Measurements from ENCODE around the gene CRK. TPM values are rescaled to one million over a fixed set of nuclear protein-coding genes. Genes with fewer than 3 reads are reported as not detected.

Gene CRK
- total and polyA plus RNA-seq, 10 of the 15 experiments (the other 5 are each of a cell fraction or from before 2014, with no cell fraction given) = 11.1 to 23.8 (median 20.5) TPM

DNA sequence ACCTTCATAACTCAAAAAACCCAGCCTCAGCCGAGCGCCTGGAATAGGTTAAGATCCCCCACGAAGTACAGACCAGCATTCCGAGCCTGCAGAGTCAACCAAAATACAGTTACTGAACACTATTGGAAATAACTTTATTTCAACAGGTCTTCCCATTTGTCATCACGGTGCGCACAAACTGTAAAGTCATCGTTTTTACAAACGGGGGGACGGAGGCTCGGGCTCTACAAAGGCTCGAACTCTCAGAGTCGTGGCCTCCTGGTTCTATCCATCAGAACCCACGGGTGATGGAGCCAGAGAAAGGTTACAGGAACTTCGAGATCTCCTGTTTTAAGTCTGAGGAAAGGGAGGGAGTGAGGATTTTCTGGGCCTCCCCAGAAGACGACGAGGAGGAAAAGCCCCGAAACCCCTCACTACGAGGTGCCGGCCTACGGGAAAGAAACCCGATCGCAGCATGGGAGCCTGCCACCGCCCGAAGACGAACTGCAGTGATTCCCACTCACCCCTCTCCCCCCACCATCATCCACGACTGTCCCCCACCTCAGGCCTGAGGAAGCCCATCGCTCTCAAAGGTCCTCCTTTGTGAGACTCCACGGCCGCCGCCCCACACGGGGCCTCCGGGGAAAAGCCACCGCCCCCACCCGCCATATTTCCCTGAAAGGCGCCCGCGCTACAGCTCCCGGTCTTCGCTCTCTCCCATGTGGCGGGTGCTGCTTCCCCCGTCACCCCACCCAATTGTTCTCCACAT lies 56.9 kb downstream of the CRK start:
- intact Hi-C loops (cut with micrococcal nuclease; ENCODE audit: unreplicated experiment) (no loop called here), in situ Hi-C loops (cut with MboI) (no loop called here)
- Histone ChIP-seq H3K27ac (ENCODE audit: control insufficient read depth, insufficient read depth) (peak overlapping the region; percentile 93), H3K9me3 (replicated peaks; ENCODE audit: control insufficient read depth, insufficient read depth, low read length) (no peaks in the 10 kb centered on the region), H3K4me3 (peak overlapping the region; percentile 83), H3K9ac (ENCODE audit: control insufficient read depth, insufficient read depth, low read length) (peak overlapping the region; percentile 80), H3K36me3 (ENCODE audit: control insufficient read depth in 2 of 2, insufficient read depth in 2 of 2, low read length in 1 of 2) (peaks cover 0 to 10% of the 10 kb centered on the region in 2 experiments; a peak in 1 of 4 replicates), H3K4me2 (ENCODE audit: control insufficient read depth, insufficient read depth) (peak overlapping the region; percentile 89), H4K20me1 (ENCODE audit: control insufficient read depth, insufficient read depth) (peaks cover 5% of the 10 kb centered on the region; the same call in 1 of the 2 replicates), H3K4me1 (ENCODE audit: control insufficient read depth, insufficient read depth, low read length) (no peaks in the 10 kb centered on the region), H3K27me3 (replicated peaks in 1 of 2; ENCODE audit: control insufficient read depth in 2 of 2, insufficient read depth in 2 of 2, low read length in 1 of 2) (no peaks in the 10 kb centered on the region), H3K79me2 (ENCODE audit: control insufficient read depth, insufficient read depth, low read length) (peaks cover 59% of the 10 kb centered on the region), H2AFZ (ENCODE audit: control insufficient read depth, low read depth, low read length) (no peak overlapping the region)
- POLR2A ChIA-PET = interaction anchor here (0.7 to 2.5 kb wide), 5 partner anchors 19 to 88 kb away, joined by 3 to 8 read pairs (median 6); no protein-coding TSS in a partner anchor
- TF ChIP-seq SP1 (IDR thresholded peaks at IDR 0.05; ENCODE audit: low read depth, low read length) (no peak), WRNIP1 (IDR thresholded peaks at IDR 0.05; ENCODE audit: borderline replicate concordance, low read depth, low read length) (peak; percentile 20; the same call in 1 of the 2 replicates), BACH1 (IDR thresholded peaks at IDR 0.05; ENCODE audit: borderline replicate concordance) (no peak), MXI1 (IDR thresholded peaks at IDR 0.05; ENCODE audit: low read depth, low read length) (0 out of 2 replicates have a peak, but pooled peaks have one; percentile 5), HDGF (IDR thresholded peaks at IDR 0.05) (0 out of 2 replicates have a peak, but pooled peaks have one; percentile 26), EGR1 (IDR thresholded peaks at IDR 0.05; ENCODE audit: borderline replicate concordance in 1 of 2, low read depth in 2 of 2, low read length in 2 of 2) (peak in 1 of 2 experiments; percentile 26; a peak in 1 of 3 replicates), ZNF274 (IDR thresholded peaks at IDR 0.05; ENCODE audit: insufficient read depth, insufficient read length) (no peak), ETV6 (conservative IDR thresholded peaks at IDR 0.05 in 1 of 2, IDR thresholded peaks at IDR 0.05 in 1 of 2; ENCODE audit: borderline replicate concordance in 1 of 2, low read depth in 1 of 2) (no peak), PKNOX1 (IDR thresholded peaks at IDR 0.05) (no peak)
- TF ChIP-seq, protein P1, sequence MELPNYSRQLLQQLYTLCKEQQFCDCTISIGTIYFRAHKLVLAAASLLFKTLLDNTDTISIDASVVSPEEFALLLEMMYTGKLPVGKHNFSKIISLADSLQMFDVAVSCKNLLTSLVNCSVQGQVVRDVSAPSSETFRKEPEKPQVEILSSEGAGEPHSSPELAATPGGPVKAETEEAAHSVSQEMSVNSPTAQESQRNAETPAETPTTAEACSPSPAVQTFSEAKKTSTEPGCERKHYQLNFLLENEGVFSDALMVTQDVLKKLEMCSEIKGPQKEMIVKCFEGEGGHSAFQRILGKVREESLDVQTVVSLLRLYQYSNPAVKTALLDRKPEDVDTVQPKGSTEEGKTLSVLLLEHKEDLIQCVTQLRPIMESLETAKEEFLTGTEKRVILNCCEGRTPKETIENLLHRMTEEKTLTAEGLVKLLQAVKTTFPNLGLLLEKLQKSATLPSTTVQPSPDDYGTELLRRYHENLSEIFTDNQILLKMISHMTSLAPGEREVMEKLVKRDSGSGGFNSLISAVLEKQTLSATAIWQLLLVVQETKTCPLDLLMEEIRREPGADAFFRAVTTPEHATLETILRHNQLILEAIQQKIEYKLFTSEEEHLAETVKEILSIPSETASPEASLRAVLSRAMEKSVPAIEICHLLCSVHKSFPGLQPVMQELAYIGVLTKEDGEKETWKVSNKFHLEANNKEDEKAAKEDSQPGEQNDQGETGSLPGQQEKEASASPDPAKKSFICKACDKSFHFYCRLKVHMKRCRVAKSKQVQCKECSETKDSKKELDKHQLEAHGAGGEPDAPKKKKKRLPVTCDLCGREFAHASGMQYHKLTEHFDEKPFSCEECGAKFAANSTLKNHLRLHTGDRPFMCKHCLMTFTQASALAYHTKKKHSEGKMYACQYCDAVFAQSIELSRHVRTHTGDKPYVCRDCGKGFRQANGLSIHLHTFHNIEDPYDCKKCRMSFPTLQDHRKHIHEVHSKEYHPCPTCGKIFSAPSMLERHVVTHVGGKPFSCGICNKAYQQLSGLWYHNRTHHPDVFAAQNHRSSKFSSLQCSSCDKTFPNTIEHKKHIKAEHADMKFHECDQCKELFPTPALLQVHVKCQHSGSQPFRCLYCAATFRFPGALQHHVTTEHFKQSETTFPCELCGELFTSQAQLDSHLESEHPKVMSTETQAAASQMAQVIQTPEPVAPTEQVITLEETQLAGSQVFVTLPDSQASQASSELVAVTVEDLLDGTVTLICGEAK (IDR thresholded peaks at IDR 0.05; ENCODE audit: borderline replicate concordance) = peak; percentile 63; the same call in 1 of the 2 replicates
- ATAC-seq (peak; percentile 55), DNase-seq (ENCODE audit: low read depth, low spot score) (no peak), FAIRE-seq (no peak)
- under 1% methylated on average over 41 of the region's 41 CpGs for WGBS (ENCODE audit: insufficient coverage, insufficient replicate concordance, low lambda C conversion rate, missing lambda C conversion rate)
- SMC1A ChIA-PET (ENCODE audit: uncharacterized antibody, unreplicated experiment) = interaction anchor here (0.5 to 4.5 kb wide), 3 partner anchors 34 to 117 kb away, joined by 3 to 24 read pairs (median 3); no protein-coding TSS in a partner anchor
- no TSS peak for BruUV-seq (replicated peaks)
- CTCF ChIA-PET = interaction anchor here (0.6 to 3.1 kb wide), 4 partner anchors 8 to 116 kb away, joined by 3 to 15 read pairs (median 4); no protein-coding TSS in a partner anchor
- RAD21 ChIA-PET (ENCODE audit: unreplicated experiment) = interaction anchor here (1.1 to 2.9 kb wide), 2 partner anchors 24 to 33 kb away, joined by 3 to 14 read pairs; no protein-coding TSS in a partner anchor
